Left kidney (tissue), 2 donors: ENCODE results near the gene CRYGA. TPM values are rescaled to one million over a fixed set of nuclear protein-coding genes. Genes with fewer than 3 reads are reported as not detected.
"Not testable (repeated sequence)": the region's sequence is repeated elsewhere in the genome, so short reads cannot be mapped to it uniquely, and the experiment has no call there.

Experiments
- DNase-seq: peaks from one replicate; pipeline ENCODE4 v3.0.0-alpha.2; 2013
- polyA plus RNA-seq: library from polyadenylated mRNA; unstranded; fragments of 120-200 nt; gene quantifications from one replicate; pipeline ENCODE4 v1.2.1, GENCODE V29; 2013; ENCODE audit not compliant: insufficient read length

CRYGA gene
- polyA plus RNA-seq, 1 donor: not detected

DNA sequence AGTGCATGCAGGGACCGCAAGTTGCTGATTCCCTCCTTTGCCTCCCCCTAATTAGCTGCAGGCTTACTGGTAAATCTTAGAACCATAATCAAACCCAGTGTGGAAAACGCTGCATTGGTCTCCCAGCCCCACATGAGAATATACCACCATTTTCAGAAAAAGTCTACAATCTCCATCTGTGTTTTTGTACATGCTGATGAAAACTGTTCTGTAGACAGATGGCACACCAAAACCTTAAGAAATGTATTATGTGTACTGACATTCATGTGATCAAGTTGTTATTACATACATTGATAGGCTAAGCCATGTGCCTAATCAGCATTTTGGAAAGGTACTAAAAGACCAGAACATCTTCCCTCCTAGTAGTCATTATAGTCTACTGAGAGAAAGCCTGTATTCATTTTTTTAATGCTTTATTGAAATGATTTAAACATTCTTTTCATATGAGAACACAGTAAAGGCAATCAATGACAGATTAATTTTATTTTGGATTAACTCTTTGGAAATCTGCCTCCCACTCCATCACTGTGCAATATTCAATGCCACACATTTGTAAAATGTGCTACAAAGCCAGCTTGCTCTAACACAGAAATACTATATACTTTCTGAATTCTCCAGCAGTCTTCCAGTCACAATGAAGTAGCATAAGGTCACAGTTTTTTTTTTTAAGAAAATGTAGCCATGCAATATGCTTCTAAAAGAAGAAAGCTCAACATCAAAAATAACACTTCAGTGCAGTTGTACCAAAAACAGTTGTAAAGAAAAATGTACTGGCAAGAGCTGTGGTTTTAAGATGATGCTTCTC lies 1.8 kb upstream of the CRYGA start:
- DNase-seq: no peak

DNA sequence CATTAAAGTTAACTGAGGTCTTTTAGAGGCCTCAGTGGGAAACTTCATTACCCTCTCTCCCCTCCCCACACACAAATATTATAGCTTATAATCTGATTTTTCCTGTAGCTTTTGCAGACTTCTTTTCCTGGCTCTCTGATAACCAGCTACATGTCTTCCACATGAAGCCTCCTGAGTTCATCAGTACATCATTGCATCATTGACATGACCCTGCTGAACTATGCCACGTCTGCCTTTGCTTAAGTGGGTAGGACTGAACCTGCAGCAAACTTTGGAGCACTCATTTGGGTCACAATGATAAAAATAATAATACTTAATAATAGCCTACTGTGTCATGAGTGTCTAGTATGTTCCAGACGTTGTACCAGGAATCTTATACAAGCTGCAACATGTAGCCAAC lies 7.0 kb downstream of the CRYGA start:
- DNase-seq: no peak

DNA sequence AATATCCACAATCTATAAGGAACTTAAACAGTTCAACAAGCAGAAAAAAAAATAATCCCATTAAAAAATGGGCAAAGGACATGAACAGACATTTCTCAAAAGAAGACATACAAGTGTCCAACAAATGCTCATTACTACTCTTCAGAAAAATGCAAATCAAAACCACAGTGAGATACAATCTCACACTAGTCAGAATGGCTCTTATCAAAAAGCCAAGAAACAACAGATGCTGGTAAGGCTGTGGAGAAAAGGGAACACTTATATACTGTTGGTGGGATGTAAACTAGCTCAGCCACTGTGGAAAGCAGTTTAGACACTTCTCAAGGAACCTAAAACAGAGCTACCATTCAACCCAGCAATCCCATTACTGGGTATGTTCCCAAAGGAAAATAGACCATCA lies 10.2 kb downstream of the CRYGA start:
- no peak for DNase-seq

DNA sequence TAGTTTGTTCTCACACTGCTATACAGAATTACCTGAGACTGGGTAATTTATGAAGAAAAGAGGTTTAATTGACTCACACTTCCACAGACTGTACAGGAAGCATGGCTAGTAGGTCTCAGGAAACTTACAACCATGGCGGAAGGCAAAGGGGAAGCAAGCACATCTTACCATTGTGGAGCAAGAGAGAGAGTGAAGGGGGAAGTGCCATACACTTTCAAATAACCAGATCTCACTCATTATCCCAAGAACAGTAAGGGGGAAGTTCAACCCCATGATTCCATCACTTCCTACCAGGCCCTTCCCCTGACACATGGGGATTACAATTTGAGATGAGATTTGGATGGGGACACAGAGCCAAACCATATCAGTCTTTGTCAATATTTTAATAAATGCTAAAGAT lies 12.4 kb downstream of the CRYGA start:
- no peak for DNase-seq

DNA sequence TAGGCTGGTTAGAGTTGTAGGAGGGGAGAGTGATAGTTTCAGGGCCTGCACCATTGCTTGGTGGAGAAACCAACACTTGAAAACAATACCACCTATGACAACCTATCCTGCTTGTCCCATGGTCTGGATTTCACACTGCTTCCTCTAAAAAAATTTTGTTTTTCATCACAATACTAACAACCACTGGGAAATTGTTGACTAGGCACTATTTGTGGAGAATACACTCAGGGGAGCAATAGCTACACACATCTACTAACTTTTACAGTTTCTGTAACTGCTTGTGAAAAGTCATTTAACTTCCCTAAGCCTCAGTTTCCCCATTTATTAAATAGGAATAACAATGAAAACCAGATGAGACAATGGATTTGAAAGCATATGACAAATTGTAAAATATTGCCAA lies 13.3 kb downstream of the CRYGA start:
- no peak for DNase-seq

DNA sequence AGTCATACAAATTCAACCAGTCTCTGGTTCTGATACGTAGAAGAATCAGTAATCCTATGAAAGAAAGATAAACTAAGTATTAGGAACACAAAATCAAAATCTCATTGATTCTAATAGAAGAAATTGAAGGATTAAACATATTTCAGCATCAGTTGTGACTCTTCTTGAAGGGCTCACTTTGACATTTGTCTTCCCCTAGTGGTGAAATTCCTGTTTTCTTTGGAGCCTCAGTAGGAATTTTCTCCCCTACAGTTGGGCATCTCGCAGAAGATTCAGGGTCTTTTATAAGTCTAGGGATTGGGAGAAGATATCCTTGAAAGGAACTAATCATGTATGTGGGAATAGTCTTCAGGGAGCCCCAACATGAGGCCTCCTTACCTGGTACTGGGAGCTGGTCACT lies 14.6 kb downstream of the CRYGA start:
- DNase-seq: no peak

DNA sequence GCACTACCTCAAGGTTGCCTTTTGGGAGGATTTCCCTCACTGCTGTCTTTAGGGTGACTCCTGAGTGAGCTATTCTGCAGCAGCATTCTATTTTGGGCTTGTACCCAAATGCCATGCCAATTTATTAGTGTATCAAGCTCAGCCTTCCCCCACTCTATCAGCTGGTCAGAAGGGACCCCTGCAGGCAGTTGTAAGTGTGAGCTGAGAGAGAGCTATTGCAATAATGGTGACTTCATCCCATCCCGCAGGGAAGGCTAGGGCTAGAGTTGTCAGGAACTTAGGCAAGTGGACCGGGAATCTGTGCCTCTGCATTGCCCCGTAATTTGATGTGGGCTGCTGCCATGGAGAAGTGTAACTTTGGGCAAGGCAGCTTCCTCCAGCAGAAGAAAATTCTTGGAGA lies 15.6 kb downstream of the CRYGA start:
- DNase-seq: no peak

DNA sequence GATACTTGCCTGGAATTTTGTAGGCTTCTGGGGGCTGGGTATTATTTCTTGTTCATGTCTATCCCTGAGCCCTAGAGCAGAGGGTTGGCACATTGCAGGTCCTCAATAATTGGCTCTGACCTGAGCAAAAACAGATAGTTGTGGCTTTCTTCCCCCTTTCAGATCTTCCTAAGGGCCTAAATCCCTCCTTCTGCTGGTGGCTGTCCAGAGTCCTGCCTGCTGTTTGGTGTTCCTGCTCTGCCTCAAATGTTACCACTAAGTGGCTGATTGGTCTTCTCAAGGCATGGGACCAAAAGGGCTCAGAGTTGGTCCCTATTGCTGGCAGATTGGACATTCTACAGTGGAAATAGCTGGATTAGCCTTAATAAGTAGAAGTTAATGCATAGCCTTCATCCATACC lies 16.4 kb downstream of the CRYGA start:
- DNase-seq: no peak

DNA sequence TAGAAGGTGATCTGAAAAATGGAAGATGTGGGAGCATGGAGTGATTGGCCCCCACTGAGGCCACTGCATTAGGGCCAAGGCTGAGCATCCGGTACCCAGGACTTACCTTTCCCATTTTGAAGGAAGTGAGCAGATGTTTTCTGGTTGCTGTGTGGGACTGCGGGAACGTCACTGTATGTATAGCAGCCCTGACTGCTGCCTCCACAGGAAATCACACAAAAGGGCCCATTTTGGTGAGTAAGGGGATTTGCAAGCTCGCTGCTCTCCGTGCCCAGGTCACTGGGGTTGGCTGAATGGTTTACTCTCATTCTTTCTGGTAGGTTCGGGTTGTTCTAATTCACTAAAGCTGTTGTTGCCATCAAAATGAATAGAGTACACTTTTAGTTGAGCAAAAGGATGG lies 17.4 kb downstream of the CRYGA start, which contains the start of gene CRYGB:
TSS of gene CRYGB (minus strand) at position 153 of the 400 bp plus-strand sequence. CDS start at position 115, 38 bp downstream.
- no peak for DNase-seq

DNA sequence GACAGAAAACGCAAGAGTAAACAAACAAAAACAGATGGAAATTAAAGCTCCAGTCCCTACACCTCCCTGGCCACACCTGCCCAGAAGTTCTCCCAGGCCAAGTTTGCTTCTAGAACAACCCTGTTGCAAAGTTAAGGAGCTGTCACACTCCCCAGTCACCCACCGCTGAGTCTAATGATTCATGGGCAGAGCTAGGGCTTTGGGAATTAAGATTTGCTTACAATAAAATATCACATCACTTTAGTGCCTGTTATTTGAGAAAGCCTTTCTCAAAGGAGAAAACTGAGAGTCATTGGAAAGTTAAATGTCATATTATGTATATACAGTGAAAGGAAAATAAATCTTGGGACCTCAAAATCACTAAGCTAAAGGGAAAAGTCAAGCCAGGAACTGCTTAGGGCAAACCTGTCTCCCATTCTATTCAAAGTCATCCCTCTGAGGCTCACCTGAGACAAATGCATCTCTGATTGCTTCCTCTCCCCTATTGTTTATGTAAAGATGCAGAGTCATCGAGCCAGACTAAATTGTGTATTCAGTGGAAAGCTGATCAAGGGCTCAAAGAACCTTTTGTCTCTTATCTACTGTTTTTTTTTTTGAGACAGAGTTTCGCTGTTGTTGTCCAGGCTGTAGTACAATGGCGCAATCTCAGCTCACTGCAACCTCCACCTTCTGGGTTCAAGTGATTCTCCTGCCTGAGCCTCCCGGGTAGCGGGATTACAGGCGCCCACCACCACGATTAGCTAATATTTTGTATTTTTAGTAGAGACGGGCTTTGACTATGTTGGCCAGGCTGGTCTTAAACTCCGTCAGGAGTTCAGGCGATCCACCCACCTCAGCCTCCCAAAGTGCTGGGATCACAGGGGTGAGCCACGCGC lies 20.2 kb downstream of the CRYGA start:
- DNase-seq: no peak

DNA sequence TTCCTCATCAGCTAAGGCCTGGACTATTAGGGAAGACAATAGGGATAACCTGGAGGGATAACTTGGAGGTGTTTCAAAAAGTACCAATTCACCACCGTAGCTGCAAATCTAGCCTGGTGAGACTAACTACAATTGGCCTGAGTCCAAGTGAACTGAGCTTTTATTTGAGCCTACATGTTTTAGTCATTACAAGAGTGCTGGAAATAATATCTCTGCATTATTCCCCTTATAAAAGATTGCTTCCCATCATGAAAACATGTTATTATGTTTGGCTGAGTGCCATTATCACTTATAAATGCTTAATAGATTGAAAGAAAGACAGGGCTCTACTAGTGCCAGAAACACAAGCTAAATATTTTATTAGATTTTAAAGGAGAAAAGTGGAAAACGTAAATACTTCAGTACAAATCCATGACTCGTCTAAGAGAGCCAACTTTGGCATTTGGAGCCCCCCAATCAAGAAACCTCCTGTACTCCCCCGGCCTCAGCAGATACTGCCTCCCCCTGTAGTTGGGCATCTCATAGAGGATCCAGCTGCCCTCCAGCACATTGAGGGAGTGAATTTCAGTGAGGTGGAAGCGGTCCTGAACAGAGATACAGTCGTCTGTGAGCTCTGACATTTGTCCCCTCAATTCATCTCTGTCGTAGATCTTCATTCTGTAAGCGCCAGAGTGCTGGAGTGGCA lies 21.0 kb downstream of the CRYGA start:
- DNase-seq: no peak

DNA sequence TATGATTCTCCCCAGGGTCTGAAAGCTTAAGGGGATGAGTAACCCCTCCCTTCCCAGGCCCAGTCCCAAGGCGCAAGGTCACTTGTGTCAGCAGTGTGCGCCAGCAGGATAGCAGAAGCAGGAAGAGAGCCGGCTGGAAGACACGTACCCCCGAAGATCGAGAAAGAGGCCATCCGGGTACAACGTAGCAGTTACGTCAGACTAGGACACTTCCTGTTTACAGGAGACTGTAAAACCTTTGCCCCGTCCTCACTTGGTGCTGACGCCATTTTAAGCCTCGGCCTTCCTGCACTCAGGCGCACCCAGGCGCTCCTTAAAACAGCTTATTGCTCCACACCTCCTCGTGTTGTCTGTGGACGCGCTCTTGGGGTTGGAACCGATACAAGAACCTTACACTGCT lies 23.9 kb downstream of the CRYGA start:
- no peak for DNase-seq

DNA sequence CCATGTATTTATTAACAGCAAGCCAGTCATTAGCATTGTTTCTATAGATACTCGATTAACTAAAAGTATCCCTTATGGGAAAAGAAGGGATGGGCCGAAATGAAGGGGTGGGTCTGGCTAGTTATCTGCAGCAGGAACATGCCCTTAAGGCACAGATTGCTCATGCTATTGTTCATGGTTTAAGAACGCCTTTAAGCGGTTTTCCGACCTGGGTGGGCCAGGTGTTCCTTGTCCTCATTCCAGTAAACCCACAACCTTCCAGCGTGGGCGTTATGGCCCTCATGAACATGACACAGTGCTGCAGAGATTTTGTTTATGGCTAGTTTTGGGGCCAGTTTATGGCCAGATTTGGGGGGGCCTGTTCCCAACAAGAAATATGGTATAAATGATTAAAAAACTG lies 25.1 kb downstream of the CRYGA start:
- DNase-seq: not testable (repeated sequence)

DNA sequence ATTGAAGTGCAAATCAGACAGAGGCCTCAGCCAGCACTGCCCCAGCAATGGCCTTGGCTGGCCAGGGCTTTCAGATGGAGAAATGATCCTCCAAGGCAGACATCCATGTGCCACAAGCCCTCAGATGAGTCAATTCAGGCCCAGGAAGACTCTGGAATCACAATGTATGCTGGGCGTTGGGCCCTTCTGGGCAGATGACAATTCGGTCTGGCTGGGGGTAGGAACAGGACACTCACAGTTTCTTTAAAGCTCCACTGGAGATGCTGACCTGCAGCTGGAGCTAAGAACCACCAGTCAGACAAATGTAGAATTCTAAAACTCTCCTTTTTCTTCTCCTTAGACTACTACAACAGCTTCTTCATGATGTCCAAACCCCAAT lies 26.7 kb downstream of the CRYGA start:
- no peak for DNase-seq

DNA sequence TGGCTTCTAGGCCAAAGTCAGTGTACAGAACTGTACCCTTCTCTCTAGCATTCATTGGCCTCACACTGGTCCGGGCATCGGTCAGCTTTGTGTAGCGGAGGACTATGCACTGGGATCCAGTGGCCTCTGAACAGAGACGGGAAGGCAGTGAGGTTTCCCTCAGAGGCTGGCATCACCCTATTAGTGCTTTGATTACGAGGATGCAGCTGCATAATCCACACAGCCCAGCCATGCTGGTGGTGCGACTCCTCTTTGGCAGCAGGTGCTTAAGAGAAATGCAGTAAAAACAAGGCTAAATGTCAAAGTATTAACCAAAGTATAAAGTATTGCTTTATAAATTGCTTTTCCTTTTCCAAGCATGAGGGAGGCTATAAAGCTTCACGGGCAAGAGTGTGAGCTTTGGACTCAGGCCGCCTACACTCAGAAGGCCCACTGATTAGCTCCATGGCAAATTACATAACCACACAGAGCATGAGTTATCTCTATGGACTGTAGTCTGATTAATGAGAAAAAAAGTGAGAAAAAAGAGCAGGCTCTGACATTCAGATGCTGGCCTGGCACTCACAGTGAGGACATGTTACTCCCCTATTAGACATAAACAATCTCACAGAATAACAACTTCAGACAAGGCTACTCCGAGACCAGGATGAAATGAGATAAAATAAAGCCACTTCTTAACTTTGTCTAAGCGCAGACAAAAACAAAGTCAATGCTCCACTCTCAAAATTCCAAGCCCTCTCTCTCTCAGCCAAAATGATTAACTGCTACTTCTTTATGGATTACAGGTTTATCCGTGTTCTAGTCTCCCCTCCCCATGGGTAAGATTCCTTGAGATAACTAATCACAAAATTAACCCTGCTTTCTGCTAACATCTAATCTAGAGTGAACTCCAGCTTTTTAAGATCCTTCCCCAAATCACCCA lies 27.3 kb downstream of the CRYGA start:
- DNase-seq: no peak

DNA sequence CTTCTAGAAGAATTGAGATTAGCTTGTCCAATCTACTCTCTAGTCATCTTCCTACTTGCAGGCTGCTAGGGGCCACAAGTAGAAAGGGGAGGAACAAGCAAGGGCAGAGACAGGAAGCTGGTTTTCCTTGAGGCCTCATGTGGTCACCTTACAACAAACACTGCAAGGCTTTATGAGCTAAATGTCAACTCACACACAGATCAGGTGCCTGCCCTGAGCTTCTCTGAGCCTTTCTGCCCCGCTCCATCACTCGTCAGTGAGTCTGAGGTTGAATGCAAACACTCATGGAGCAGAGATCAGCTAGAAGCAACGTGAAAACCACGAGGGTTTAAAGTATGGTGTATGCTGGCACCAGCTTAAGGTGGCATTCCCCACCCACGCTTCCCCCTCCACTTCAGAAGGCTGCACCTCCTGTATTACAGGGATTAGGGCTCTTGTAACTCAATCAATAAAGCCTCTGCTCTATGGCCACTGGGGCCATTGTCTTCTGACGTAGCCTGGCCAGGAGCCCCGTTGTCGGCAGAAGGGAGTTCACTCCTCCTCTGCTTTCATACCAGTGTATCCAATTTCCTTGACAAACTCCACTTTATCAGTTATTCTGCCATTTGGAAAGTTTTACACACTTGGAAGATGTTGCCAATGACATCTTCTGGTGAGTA lies 28.3 kb downstream of the CRYGA start:
- no peak for DNase-seq

DNA sequence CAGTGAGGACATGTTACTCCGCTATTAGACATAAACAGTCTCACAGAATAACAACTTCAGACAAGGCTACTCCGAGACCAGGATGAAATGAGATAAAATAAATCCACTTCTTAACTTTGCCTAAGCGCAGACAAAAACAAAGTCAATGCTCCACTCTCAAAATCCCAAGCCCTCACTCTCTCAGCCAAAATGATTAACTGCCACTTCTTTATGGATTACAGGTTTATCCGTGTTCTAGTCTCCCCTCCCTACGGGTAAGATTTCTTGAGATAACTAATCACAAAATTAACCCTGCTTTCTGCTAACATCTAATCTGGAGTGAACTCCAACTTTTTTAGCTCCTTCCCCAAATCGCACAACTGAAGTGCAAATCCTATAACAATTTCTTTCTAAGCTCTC lies 32.7 kb downstream of the CRYGA start:
- no peak for DNase-seq

DNA sequence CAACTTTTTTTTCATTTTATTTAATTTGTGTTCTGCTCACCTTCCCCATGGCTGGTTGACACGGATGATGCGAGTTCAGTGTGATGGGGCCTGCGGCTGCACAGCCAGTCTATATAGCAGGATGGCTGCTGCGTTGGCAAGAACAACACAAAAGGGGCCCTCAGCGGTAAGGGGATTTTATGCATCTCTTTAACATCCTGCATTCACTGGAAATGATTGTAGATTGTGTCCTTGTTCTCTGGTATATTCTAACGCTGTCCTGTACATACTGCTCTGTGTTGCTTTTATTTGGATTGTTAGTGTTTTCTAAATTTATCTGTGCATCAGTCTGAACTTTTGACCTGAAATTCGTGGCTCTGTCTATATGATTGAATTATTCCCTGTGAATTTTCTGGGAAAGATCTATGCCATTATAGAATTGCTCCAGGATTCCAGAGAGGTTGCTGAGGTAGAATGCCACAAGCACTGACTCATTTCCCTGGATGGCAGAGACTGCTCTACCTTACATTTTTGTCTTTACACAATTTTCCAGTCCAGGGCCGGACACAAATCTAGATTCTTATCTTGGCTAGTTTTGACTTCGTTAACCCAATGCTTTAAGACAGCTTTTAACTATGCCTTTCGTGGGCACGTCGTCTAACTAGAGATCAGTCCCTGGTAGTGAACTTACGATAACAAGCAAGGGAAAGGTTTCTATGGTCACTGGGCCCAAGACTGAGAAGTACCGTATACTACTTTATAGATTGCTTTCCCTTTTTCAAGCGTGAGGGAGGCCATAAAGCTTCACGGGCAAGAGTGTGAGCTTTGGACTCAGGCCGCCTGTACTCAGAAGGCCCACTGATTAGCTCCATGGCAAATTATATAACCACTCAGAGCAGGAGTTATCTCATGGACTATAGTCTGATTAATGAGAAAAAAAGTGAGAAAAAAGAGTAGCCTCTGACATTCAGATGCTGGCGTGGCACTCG lies 33.4 kb downstream of the CRYGA start, which contains the start of gene CRYGC:
TSS of gene CRYGC (minus strand) at position 85 of the 968 bp plus-strand sequence. CDS start at position 49, 36 bp downstream.
- no peak for DNase-seq

DNA sequence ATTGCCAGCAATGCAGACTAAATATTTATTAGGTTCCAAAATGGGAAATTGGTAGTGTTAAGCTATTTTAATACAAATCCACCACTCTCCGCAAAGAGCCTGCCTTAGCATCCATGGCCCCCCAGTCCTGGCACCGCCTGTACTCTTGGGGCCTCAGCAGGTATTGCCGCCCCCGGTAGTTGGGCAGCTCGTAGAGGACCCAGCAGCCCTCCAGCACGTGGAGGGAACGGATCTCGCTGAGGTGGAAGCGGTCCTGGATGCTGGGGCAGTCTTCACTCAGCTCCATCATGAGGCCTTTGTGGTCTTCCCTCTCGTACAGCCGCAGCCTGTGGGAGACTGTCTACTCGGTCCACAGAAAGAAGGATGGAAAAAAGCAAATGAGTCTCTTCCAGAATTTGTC lies 35.3 kb downstream of the CRYGA start:
- no peak for DNase-seq

DNA sequence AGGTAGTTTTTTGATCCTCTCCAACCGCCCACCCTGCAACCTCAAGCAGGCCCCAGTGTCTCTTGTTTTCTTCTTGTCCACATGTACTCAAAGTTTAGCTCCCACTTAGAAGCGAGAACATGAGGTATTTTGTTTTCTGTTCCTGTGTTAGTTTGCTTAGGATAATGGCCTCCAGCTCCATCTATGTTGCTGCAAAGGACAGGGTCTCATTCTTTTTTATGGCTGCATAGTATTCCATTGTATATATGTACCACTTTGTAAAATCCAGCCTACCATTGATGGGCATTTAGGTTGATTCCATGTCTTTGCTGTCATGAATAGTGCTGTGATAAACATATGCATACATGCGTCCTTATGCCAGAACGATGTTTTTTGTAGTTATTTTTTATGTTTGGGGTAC lies 36.3 kb downstream of the CRYGA start:
- no peak for DNase-seq
